Ureter (tissue), 1 donor: Measurements from ENCODE around the gene RPS6KA5. TPM values are rescaled to one million over a fixed set of nuclear protein-coding genes. Genes with fewer than 3 reads are reported as not detected.

Experiments used
- DNase-seq: peaks from one replicate; pipeline ENCODE4 v3.0.0-alpha.2; 2020; ENCODE audit warnings: low spot score
- total RNA-seq: library from RNA; stranded (reverse); gene quantifications from one replicate; pipeline ENCODE4 v1.2.4, GENCODE V29; 2023
- donor health status: DM: yes; HTN: yes; CAD: no.

RPS6KA5 gene
- total RNA-seq, 1 donor from 2014 or later: 19.7 TPM

GRCh38 chr14:90809530-90810312 is 250.7 kb downstream of the RPS6KA5 start:
- DNase-seq: no peak

DNA sequence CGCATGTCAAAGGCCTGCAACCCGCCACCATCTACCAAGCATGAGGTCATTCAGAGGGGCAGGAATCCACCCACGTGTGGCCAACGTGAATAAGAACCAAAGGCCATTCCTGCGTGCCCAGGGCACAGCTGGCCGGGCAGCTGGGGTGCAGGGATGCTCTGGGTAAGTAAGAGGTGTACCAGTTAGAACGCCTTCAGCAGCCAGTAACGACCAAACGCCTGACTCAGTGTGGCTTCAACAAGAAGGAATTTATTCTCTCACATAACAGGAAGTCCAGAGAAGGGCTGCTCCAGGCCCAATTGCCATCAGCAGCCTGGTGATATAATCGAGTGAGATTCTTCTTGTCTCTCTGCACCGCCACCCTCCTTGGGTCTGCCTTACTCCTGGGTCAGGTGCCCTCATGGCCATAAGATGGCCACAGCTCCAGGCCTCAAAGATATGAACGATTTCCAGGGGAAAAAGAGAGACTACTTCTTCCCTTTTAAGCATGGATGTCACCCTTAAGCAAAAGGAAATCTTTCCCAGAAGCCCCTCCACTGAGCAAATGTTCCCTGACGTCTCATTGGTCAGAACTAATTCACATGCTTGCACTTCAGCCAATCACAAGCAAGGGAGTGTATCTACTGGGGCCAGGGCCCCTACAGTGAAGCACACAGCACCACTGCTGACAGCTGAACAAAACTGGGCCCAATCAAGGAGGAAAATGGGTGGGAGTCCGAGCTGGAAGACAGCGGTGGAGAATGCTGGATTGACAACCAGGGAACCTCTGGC is 251.5 kb downstream of the RPS6KA5 start:
- DNase-seq: no peak

DNA sequence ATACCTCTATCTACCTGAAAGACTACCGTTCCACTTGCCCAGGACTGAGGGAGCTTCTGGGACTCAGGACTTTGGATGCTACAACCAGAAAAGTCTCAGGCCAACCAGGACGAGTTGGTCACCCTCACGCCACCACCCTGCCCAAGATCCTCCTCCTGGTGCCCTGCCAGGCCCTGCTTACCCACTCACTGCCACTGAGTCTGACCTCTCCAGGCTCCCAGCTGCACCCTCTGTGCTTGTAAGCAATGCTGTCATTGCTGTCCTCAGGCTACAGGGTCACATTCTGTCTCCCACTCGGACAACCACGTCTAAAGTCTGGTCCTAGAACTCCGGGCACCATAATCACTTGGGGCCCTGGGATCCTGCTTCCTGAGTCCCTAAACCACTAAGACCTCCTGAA is 253.4 kb downstream of the RPS6KA5 start:
- DNase-seq: no peak

- no peak for DNase-seq
These were observed 254.5 kb downstream of the RPS6KA5 start for GRCh38 chr14:90805662-90806540.

- no peak for DNase-seq
These were observed 255.4 kb downstream of the RPS6KA5 start for GRCh38 chr14:90805084-90805391.

DNA sequence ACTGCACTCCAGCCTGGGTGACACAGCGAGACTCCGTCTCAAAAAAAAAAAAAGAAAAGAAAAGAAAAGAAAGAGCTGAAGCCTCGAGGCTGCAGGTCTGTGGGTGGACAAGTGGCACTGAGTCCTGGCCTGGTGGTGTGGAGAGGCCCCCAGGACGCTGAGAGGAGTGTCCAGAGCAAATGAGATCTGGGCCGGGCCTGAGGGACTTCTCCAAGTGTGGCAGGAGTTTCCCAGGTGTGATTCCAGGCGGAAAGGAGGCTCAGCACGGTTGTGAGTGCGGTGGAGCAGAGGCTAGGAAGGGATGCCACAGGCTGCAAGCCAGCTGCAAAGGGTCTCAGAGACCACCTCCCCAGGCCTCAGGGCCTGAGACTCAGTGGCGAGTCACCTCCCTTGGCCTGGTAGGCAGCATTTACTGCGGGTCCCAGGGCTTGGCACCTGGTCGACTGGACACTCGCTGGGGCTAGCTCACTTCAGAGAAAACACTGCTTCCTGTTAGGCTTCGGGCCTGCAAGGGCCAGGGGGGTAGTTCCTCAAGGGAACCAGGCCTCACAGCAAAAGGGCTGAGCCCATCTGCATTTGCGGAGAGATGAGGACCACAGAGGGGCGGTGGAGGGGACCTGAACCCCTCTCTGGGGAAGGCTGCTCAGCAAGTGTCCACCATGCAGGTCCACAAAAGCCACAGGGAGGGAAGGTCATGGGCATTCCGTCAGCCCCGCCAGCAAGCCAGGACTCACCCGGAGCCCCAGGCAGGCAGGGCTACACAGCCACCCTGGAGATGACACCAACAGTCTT is 256.0 kb downstream of the RPS6KA5 start:
- DNase-seq: no peak

DNA sequence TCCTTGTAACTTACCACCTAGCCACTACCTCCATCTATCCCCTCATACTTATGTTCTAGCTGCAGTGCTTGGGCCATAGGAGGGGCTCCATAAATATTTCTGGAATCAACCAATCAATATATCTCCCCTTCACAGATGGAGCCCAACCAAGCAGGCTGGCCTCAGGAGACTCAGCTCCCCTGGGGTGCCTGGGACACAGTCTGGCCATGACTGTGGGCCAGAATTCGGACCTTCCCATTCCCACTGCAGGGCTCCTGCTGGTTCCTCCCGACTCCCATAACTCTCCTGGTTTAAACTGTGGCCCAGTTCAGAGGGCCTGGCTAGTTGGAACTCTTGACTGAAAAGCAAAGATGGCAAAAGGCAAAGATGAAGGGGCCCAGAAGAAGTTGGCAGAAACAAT is 257.2 kb downstream of the RPS6KA5 start:
- no peak for DNase-seq

GRCh38 chr14:90799420-90799819 is 261.0 kb downstream of the RPS6KA5 start:
- DNase-seq: no peak

GRCh38 chr14:90797919-90798318 is 262.5 kb downstream of the RPS6KA5 start:
- DNase-seq: peak; percentile 71

Other genes with a start within 250 kb of the RPS6KA5 start
- gene TTC7B, start 244.2 kb downstream of the RPS6KA5 start, total RNA-seq: 68.8 TPM
- 141 TPM for gene DGLUCY, start 53.4 kb upstream of the RPS6KA5 start, total RNA-seq
- 3.0 TPM for gene GPR68, start 184.1 kb upstream of the RPS6KA5 start, total RNA-seq